HG03521 (cell line): ENCODE data around the gene PTGER3.

Experiments used
- ATAC-seq: cut with Tn5 transposase; IDR thresholded peaks from one replicate; pipeline ENCODE4 v1.9.1; 2021; ENCODE audit warnings: mild to moderate bottlenecking, moderate library complexity; ENCODE audit not compliant: unreplicated experiment

The PTGER3 gene

DNA sequence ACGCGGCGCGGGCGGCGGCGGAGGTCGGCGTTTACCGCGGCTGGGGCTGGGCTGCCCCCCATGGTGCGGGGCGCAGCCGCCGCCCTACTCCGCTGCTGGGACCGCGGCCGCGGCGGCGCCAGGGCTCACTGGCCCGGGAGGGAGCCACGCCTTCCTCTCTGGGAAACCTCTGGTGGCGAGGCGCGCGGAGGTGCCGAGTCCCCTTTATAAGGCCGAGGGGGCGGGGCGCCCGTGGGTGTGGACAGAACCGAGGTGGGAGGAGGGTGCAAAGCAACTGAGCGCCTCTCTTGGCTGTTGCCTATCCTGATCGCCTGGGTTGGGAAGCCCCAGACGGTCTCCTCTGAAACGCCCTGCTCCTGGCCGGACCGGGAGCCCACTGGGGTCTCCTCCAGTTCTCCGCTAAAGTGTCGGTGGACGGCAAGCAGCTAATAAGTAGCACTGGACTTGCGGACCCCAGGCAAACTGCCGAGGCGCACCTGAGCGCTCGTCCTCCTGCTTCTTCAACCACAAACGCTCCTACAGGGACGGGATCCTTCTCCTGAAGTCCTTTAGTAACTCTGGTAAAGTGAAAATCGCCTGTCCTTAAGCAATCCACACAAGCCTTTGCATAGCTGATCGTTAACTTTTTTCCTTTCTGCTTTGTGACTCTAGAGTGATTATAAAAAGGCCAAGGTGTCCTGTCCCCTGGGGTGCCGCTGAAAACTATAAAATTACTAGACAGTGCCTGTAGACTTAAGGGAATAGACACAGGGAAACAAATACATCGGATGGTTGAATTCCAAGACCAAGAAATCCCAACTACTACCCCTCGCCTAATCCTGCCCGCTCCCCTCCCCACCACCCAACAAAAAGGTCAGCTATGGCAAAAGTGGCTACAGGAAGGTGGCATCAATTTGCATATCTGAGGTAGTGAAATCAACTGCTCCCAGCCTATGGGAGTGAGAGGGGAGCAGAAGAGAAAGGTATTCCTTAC lies at the start of gene PTGER3:
Gene PTGER3 (minus strand): TSS at position 182 of the 973 bp plus-strand sequence. CDS start 239 bp downstream, outside the sequence.
- ATAC-seq, result no peak

DNA sequence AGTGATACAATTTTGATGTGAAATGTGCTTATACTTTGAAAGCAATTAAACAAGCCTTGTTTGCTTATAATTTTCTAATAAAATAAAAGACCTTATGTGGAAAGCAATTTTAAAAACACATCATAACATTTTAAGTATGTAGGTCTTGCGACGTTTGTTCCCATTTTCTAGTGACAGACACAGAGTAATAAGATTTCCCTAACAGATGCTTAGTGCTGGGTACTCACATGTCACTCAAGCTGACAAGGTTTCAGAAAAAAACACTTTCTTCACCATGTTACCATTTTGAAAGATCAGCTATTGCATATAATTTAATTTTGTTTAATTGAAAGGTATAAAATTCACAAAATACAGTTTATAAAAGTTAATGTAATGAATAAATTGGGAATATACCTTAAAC lies 47.3 kb upstream of the PTGER3 start:
- ATAC-seq, result no peak

DNA sequence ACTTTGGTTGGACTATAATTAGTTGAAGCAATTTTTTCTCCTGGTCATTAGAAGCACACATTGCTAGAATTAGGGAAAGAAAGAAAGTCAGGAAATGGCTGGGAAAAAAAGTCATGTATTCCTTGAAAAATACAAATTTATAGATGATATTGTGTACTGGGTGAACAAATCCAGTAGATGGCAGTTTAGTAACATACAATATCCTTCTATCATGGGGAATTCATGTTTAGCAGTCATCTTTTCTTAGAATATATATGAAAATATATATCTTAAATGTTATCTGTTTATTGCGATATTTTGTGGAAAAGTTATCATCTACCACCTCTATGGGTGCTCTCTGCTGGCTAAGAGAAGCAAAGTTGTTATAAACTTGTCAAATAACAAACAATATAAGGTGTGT lies 46.3 kb upstream of the PTGER3 start:
- no peak for ATAC-seq

DNA sequence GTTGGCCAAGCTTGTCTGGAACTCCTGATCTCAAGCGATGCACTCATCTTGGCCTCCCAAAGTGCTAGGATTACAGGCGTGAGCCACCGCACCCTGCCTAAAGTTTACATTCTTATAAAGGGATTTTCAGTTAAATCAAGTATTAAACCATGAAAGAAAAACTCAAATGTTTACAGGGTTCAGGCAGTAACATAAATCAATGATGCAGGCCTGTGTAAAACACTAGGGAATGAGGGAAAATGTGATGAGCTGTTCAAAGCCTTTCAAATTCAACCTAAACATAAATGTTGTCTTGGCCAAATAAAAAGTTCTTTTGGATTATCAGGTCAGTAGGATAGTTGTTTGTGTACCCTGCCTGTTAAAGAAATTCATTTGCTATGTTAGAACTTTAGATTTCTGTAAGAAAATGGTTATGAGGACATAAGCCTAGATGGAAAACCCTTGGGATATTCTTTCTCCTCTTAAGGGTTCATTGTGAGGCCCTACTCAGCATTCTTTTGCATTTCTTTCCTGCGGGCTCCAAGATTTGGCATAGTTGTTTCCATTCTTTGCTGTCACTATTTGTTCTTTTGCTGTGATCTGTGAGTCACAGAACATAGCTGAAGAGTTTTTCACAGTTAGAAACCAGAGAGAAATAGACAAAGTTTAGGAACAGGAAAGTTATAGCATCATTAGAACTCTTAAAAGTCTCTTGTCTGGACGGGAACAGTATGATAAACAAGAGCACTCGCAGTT lies 42.1 kb upstream of the PTGER3 start:
- no peak for ATAC-seq

DNA sequence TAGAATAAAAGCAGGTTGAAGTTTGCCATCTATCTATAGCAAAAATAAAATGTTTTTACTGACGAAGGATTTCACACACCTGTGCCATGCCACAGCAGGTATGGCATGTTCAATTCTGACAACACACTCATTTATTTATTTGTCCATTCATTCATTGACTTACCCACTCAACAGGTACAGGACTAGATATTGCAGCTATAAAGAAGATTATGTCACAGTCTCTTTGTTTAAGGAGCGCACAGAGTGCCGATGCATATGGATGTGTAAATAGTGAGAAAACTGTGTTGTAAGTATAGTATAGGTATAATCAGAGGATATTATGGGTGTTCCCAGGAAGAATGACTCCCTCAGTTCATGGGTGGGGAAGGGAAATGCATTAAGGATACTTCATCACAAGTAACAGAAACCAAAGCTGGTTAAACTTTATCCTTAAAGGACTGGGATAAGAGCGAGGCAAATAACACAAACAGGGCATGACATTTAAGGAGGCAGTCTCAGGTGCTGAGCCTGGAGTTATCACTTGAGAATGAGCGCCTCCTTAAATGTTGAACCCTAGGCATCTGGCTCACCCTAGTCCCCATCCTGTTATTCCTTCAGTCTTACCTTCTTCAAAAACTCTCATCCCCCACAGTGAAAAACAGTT lies 41.1 kb upstream of the PTGER3 start:
- no peak for ATAC-seq

DNA sequence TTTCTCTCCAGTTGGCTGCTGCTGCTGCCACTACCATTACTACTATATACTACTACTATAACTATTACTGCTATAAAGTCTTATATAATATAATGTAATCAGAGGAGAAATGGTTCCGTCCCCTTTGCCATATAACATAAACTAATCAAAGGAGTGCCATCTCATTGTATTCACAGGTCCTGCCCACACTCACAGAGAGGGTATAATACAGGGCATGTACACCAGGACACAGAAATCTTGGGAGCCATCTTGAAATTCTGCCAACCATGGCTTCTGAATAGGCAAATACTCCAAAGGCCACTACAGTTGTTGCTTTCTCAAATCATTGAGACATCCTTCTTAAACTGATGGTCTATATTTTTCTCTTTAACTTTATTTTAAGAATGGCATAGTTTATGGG lies 40.1 kb upstream of the PTGER3 start:
- no peak for ATAC-seq

DNA sequence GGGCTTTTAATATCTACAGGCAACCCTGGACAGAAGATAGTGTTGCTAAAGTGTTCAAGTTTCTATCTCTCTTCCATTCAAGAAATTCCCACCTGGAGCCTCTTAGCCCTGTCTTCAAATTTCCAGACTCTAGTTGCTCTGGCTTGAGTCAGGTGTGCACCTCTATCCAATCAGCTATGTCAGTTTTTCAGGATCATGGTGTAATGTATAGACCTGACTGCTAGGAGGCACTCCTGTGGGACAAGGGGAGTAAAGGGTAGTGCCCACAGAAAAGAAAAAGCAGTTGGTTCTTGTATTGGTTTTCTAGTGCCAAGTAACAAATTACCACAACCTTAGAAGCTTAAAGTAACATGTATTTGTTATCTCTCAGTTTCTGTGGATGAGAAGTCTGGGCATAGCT lies 39.4 kb upstream of the PTGER3 start:
- ATAC-seq, result no peak

DNA sequence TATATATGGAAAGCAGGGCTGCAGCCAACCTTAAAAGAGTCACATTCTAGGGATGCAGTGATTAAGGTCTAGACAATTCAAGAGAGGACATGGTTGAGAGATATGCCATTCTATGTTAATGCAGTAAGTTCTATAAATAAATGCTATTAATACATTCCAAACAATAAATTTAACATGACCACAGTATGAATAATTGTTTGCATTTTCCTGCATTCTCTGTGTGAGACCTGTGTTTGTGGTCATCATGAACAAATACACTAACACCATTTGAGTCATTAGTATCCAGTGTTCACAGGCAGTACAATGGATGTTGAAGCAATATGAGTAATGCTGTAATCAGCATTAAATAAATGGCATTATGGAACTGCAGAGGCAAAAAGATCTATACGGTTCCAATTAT lies 38.7 kb upstream of the PTGER3 start:
- ATAC-seq, result no peak

DNA sequence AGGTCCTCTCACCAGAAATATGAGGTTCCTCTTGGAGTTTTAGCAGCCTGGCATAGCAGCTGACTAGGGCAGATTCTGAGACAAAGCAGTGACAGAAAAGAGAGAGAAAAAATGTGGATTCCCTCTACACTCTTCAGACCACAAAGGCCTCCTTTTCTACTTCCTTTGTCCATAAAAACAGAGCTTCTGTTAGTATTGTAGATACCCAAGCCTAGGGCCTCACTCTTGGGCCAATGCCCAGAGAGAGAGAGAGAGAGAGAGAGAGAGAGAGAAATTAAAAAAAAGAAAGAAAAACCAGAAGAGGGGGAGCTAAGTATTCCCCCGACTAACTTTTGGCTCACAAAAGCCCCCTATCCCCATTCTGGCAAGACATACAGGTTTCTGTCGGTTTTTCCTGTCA lies 35.7 kb upstream of the PTGER3 start:
- ATAC-seq, result no peak

DNA sequence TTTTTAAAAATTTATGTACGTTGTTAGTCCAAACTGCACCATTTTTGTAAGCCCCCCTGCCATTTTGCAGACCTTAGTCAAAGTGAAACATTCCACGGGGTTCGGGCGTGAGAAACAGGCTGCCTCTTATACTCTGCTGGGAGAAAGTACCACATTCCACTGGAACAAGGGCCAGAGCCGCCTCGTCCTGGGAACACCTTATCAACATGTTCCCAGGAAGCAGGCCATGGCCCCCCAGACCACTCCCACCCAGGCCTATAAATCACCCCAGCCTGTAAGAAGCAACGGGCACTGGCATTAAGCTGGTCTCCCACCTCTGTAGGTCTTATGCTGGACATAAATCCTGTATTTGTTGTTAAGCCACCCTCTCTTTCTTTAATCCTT lies 34.1 kb upstream of the PTGER3 start:
- ATAC-seq, result no peak

DNA sequence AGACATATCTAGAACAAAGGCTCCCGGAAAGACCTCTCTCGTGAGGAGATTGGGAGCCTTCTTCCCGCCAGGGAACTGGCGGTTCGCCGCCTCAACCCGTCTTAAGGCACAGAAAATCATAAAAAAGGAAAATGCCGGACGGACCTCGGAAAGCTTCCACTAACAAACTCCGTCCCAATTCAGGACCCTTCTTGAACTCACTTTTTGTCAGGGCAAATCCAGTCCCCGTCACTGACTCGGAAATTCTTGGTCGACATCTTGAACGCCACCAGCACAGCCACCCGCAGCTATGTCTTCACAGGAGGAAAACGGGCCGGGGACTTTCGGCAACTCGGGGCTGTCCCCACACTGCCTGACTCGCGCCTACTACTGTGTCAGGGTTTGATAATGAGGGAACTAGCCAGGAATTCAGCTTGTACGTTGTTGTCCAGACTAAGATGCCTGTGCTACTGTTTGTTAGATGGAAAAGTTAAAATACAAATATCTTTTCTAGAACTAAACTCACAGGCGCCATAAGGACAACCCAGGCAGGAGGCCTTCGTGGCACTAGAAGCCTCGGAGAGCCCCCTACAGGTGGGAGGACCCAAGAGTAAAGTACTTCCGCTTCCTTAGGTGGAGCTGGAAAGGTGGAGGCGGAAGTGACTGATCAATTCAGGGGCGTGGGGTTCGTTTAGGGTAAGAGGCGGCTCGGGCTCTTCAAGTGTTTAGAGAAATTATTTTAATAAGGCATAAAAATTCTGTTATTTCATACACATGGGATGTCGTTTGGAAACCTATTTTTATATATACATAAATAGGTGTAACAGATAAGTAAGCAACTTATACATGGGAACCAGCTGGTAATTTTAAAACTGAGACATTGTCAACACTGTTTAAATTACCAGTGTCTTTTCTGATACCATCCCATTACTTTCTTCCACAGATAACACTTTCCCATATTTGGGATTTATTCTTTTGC lies 33.4 kb upstream of the PTGER3 start, which contains the start of gene ZRANB2:
Gene ZRANB2 (minus strand): TSS at position 297 of the 958 bp plus-strand sequence. CDS start 40 bp downstream, at position 257.
- peak; percentile 100 for ATAC-seq

DNA sequence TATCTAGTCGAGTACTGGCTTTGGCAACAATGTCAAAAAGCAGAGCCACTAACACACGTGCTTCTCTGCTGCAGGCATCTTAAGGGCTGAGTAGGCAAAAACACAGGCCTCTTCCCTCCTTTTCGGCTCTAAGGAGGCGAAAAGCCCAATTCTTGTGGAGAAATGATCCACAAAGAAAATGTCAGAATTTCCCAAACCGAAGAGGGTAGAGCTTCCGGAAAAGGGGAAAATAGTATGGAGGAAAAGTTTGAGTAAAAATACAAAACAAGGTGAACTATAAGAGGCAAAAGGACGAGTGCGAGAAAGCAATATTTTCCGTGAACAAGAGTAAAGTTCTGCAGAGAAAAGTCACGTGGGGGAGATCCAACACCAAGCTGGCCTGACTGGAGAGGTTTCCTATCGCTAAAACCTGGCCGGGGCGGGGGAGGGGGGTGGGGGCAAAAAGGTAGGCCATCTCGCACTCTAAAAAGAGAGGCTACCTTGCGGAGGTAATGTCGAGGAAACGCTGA lies 32.7 kb upstream of the PTGER3 start:
- peak; percentile 5 for ATAC-seq

DNA sequence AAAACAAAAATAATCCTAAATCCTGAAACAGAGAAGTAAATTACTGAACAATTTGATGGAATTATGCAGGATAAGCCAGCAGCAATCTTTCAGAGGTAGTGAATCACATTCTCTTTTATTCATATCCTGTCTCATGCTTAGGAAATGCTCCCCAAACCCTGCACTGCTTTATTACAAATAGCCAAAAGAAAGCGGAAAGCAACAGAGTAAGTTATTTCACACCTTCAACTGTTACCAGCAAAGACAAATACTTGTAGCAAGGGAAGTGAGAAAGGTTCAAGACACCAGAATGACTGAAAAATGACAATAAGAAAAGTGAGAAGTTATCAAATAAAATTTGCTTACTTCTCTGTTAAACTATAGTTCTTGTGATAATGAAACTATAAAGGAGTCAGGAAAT lies 27.1 kb upstream of the PTGER3 start:
- ATAC-seq, result no peak

DNA sequence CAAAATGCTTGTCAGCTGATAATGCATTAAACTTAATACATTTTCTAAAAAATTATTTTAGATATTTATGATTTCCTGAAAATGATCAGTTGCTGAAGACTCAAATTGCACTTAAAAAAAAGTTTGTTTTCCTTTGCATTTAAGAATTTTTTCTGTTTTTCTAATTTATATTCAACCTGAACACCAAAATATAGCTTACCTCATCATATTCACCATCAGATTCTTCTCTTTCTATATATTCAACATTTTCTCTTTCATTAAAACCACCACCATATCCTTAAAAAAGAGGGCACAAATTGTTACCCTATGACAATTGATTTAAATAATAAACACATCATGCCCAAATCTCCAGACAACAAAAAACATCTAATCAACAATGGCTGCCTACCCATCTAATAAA lies 24.7 kb upstream of the PTGER3 start:
- ATAC-seq, result no peak

DNA sequence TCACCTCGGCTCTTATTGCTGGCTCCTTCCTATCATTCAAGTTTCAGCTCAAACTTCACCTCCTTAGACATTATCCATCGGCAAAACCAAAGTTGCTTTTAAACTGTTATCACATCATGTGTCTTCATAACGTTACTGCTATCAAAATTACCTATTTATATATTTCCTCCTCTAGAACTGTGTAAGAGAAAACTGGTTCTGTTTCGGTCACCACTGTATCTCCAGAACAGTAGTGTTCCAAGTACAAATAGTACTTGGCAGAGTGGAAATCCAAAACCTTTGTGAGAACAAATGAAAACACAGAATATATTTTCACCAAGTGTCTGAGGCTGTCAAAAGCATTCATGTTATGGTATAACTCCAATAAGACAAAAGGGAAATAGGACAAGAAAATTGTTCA lies 24.1 kb upstream of the PTGER3 start:
- ATAC-seq, result no peak

DNA sequence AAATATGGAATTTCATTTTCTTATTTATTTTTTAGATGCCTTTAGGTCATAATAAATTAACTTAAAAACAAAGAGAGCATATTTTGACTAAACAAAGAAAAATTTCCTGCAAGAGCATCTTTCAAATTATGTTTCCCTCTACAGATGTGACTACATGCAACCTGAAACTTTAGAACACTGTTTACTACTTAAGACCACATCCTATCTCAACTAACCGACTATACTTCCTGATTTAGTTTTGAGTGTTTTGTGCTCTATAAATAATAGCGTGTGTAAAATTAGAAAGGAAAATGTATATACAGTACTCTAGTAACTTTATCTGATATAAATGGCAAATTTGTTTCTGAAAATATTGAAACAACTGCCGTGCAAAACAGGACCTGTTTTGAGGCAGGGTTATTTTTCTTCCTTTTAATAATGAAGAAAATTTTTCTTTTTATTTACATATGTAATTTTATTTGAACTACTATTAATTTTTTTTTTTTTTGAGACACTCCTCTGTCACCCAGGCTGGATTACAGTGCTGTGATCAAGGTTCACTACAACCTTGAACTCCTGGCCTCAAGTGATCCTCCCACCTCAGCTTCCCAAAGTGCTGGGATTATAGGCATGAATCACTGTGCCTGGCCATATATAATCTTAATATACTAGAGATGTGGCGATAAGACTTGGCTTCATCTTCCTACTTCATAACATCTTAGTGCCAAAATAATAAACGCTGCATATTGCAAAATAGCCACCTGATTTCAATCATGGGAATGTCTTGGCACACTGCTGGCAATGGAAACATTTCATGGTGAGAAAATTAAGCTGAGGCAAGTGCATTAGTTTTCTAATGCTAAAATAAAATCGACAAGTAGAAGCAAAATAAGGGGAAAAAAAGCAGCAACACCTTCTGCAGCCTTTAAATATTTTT lies 21.0 kb upstream of the PTGER3 start:
- peak; percentile 71 for ATAC-seq

DNA sequence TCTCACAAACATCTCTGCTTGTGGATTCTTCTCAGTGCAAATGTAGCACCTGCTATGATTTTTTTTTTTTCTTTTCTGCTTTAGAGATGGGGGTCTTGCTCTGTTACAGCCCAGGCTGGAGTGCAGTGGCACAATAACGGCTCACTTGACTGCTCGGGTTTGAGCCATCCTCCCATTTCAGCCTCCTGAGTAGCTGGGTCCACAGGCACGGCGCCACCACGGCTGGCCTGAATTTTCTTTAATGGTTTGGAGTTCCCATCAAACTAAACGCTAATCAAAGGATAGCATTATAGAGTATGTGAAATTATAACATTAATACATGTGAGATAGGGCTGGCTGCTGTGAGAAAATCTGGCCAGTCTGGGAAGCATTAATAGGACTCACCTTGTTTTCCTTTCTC lies 7.2 kb upstream of the PTGER3 start:
- no peak for ATAC-seq

DNA sequence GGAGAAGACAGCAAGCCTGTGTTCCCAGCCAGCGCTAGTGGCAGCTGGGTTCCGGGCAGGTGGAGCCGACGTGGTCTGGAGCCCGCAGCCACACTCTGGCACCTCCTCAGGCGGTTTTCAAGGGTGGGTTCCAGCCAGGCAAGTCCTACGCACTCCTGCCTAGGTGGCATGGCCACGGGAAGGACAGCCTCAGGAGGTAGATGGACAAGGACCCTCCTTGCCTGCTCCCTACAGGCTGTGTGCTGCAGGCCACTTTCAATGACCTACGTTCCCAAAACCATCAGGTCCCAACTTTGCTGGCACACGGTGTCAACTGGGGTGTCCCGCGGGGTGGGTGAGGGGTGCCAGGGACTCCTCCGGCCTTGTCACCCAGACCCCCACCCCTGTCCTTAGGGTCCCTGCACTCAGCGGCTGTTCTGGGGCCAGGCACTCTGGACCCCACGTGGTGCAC lies 6.7 kb upstream of the PTGER3 start:
- ATAC-seq, result no peak

DNA sequence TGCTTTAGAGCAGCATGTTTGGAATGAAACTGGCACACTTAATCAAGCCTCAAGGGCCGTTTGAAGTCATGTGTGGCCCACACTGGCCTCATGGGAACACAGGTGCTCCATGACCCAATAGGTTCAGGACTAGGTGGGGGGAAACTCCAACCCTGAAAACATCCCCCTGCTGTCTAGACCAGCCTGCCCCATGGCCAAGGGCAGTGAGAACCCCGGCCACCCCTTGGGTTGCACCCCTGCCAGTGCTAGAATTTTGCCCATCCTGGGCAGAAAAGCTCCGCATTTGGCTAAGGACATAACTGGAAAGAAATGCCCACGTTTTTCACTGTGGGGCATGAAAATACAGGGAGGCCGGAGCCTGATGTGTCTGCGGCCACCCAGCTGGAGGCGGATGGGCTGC lies 6.1 kb upstream of the PTGER3 start:
- no peak for ATAC-seq
